ENCODE measurements around the gene DPP6. TPM values are rescaled to one million over a fixed set of nuclear protein-coding genes. Genes with fewer than 3 reads are reported as not detected.

DPP6 gene
- total and polyA plus RNA-seq, 2 of the 8 experiments (the other 6 are each of a cell fraction or from before 2014, with no cell fraction given), result 4.7 to 6.8 TPM

DNA sequence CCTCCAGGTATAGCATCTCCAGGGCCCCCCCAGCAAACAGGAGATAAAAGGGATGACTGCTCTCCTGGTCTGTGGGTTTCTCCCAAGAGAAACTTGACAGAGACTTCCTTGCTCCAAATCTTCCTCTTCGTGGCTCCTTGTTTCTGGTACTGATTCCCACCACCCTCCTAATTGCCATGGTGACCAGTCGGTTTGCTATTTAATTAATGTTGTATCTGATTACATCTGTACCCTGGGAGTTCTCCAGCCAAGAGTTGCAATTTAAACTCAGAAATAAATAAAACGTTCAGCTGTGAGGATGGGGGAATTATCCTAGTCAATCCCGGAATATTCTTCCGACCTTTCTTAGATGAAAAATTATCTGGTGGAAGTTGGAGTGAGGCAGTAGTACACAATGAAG, 686.0 kb downstream of the DPP6 start (continued):
- TF ChIP-seq RNF2 (IDR thresholded peaks at IDR 0.05; ENCODE audit: borderline replicate concordance, low read depth, low read length, missing control alignments, poor library complexity, severe bottlenecking), result no peak
